Tibial nerve (tissue), 4 donors: ENCODE data around the gene MCM3AP.

Experiments
- CTCF ChIP-seq, 5 experiments: fragments of 200-600 bp in 3 of 5; fragments of 450-650 bp in 2 of 5; sonication (generic) in 3 of 5; IDR thresholded peaks; one replicate each; pipeline ENCODE4 v1.5.1; 2016 to 2019; ENCODE audit warnings: antibody characterized with exemption in 5 of 5, mild to moderate bottlenecking in 3 of 5, moderate library complexity in 2 of 5
- EP300 ChIP-seq, 2 donors: sonication (generic); formaldehyde crosslinking; IDR thresholded peaks; one replicate each; pipeline ENCODE4 v1.6.1; 2017; ENCODE audit warnings: antibody characterized with exemption in 2 of 2, mild to moderate bottlenecking in 1 of 2
- POLR2A ChIP-seq, 2 donors: fragments of 450-650 bp; IDR thresholded peaks; one replicate each; pipeline ENCODE4 v1.6.1; 2017; ENCODE audit warnings: antibody characterized with exemption in 2 of 2, mild to moderate bottlenecking in 2 of 2, moderate library complexity in 2 of 2

GRCh38 chr21:46227811-46228344 lies 57.5 kb downstream of the MCM3AP start:
- no peak for TF ChIP-seq POLR2A (IDR thresholded peaks at IDR 0.05)
- TF ChIP-seq CTCF (IDR thresholded peaks at IDR 0.05), result no peak
- no peak for TF ChIP-seq EP300 (IDR thresholded peaks at IDR 0.05)
